OCI-M2 (cell line): ENCODE data around the gene GPR37L1.
"Not testable (repeated sequence)": the region's sequence is repeated elsewhere in the genome, so short reads cannot be mapped to it uniquely, and the experiment has no call there.

ENCODE experiments used
- DNase-seq: peaks from one replicate; lab custom pipeline; 2025; ENCODE audit not compliant: unreplicated experiment; lab: John Stamatoyannopoulos, UW

GPR37L1 gene

DNA sequence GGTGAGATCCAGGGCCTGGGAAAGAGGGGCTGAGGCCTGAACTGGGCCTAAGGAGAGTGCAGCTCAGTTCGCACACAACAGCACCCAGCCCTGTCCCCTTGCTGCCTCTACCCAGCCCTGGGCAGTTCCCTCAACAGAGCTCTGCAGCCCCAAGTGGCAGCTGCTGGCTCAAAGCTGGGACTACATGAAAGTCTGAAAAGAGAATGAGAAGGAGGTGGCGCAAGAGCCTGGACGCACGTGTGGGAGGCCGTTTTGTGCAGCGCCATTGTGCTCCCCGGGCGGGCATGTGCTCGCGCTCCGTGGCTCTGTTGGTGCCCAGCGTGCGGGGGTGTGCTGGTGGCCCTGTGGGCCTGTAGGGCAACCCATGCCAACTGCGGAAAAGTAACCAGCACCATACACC, 10.3 kb downstream of the GPR37L1 start:
- DNase-seq = no peak

DNA sequence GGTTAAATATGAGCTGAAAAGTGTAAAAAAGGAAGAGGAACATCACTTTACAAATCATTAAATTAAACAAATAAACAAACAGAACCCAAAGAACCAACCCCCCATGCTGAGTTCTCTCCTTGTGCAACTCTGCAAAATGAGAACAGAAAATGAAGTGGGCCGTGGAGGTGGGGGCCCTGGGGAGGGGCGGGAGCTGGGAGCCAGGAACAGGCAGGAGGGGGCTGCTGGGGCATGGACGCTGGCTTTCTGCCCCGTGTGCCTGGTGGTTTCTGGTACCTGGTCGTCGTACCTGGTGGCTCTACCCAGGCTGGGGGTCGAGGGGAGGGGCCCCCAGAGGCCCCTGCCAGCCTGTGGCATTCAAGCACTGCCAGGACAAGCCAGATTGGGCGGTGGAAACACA, 10.8 kb downstream of the GPR37L1 start:
- no peak for DNase-seq

DNA sequence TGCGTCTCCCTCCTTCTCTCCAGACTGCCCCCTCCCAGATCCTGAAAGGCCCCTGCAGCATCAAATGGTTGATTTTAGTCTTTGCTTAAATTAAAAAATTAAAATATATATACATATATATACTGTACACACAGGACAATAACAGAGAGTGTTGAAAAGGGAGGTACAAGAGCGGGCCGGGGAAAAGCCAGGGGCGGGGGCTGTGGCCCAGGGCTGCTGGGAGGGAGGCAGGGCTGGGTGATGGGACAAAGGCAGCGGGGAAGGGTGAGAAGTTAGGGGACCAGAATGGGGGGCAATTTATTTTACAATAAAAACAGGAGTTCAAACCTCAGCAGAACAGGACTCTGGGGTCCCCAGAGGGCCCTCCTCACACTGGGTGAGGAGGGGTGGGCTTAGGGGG, 11.3 kb downstream of the GPR37L1 start:
- DNase-seq = no peak

DNA sequence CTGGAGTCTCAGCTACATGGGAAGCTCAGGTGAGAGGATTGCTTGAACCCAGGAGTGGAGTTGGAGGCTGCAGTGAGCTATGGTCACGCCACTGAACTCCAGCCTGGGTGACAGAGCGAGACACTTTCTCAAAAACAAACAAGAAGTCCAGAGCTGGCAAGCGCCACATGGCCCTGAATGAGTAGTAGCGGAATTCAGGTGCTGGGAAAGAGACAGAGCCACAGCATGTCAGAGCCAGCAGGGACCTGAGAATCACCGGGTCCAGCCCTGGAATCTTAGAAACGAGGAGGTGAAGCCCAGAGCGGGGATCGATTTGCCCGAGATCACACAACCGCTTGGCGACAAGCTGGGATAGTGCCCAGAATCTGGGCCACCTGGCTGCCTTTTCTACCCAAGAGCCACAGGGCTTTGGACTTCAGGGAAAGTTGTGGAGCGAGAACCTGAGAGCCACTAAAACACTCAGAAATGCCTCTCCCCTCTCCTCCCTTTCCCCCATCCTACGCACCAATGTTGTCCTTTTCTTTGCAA, 12.0 kb downstream of the GPR37L1 start:
- no peak for DNase-seq

- DNase-seq = no peak
Measured at GRCh38 chr1:202135221-202135721, 12.6 kb downstream of the GPR37L1 start.

DNA sequence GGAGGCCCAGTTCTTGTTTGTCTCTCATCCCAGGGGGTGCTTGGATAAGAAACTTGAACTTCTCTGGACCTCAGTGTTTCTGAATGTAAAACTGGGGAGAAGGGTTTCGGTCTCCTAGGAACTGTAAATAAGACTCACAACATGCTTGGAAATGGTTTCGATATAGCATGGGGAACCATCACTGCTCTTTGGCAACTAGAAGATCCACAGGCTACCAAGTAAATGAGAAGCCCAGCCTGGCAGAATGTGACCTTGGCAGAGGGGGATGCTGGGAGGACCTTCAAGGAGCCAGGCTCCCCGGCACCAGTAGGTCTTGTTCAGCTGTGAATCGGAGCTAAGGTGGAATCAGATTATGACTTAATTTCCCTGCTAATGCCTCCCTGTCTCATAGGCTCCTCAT, 18.1 kb downstream of the GPR37L1 start:
- no peak for DNase-seq

DNA sequence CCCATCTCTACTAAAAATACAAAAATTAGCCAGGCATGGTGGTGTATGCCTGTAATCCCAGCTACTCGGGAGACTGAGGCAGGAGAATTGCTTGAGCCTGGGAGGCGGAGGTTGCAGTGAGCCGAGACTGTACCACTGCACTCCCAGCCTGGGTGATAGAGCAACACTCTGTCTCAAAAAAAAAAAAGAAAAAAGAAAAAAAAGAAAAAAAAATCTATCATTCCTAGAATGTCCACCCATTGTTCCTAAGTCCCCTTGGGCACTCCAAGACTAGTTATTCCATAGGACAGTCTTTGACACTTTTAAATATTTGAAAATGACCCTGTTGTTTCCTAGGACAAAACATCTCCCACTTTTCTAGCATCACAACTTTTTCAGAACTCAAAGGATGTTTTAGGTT, 18.8 kb downstream of the GPR37L1 start:
- DNase-seq = not testable (repeated sequence)

GRCh38 chr1:202143011-202143767, 20.5 kb downstream of the GPR37L1 start:
- DNase-seq = no peak

GRCh38 chr1:202143768-202144401, 21.2 kb downstream of the GPR37L1 start:
- DNase-seq = no peak

DNA sequence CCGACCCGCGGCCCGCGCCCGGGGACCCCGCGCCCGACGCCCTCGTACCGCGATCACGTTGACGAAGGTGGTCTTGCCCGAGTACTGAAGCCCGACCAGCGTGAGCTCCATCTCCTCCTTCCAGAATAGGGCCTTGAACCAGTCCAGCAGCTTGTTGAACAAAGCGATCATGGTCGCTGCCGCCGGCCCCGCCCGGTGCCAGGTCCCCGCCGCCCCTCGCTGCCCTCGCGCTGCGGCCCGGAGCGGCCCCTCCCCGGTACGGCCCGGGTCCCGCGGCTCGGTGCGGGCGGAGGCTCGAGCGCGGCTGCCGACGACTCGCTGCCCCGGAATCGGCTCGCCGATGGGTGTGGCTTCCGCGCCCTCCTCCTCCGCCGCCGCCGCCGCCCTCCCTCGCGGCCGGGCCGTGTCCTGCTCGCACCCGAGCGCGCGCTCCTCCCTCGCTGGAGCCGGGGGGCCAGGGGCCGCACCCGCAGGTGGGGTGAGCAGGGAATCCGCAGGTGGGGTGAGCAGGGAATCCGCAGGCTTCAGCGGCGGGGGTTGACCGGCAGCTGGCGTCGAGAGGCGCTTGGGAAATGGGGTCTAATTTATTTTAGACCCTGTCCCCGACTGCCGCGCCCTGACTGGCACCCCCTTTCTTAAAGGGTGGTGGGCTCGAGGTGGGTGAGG, 21.8 kb downstream of the GPR37L1 start, which contains the start of gene ARL8A:
Gene ARL8A, minus strand, starts transcription at position 336 of the 666 bp plus-strand sequence. Its CDS starts 165 bp downstream, at position 171.
- no peak for DNase-seq

DNA sequence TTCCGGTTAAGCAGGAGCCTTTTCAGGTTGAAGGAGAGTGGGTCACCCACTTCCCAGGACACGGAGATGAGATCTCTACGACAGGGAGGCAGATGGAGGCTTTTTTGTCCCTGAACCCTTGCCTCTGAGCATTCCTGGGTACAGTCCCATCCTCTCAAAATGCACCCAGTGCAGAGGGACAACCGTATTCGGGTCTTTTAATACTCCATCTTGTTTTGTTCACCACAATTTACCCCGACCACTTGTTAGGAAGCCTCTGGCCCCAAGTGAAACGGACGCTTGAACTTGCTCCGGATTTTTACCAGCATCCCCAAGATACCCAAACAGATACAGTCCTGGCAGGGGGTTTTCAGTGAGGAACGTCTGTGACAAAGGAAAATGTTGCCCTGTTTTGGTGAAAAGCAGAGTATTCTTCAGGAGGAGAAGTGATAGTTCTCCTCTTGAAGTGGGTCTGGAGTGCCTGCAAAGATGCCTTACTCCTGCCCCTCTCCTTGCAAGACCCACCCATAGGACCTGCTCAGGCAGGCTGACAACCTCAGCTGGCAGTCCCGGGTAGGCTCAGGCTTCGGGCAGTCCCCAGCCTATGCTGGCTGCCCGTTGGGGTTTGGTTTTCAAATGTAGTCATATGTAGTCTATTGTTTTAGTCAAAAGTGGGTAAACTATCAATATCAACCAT, 22.5 kb downstream of the GPR37L1 start:
- no peak for DNase-seq

DNA sequence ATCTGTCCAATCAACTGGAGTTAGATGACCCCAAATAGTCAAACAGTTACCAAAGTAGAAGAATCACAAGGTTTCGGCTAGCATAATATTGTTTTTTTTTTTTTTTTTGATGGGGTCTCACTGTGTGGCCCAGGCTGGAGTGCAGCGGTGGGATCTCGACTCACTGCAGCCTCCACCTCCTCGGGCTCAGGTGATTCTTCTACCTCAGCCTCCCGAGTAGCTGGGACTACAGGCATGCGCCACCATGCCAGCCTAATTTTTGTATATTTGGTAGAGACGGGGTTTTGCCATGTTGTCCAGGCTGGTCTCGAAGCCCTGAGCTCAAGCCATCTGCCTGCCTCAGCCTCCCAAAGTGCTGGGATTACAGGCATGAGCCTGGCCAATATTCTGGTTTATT, 23.0 kb downstream of the GPR37L1 start:
- not testable (repeated sequence) for DNase-seq

DNA sequence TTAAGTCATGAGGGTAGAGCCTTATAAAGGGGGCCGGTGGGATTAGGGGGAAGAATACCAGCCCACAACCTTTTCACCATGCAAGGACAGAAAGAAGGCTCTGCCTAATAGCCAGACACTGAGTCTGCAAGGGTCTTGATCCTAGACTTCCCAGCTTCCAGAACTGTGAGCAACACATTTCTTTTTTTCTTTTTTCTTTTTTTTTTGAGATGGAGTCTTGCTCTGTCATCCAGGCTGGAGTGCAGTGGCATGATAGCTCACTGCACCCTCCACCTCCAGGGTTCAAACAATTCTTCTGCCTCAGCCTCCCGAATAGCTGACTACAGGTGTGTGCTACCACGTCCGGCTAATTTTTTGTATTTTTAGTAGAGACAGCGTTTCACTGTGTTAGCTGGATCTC, 23.6 kb downstream of the GPR37L1 start:
- no peak for DNase-seq

GRCh38 chr1:202146993-202147392, 24.3 kb downstream of the GPR37L1 start:
- no peak for DNase-seq

GRCh38 chr1:202148391-202148790, 25.7 kb downstream of the GPR37L1 start:
- DNase-seq = no peak

GRCh38 chr1:202149566-202149965, 26.8 kb downstream of the GPR37L1 start:
- no peak for DNase-seq

DNA sequence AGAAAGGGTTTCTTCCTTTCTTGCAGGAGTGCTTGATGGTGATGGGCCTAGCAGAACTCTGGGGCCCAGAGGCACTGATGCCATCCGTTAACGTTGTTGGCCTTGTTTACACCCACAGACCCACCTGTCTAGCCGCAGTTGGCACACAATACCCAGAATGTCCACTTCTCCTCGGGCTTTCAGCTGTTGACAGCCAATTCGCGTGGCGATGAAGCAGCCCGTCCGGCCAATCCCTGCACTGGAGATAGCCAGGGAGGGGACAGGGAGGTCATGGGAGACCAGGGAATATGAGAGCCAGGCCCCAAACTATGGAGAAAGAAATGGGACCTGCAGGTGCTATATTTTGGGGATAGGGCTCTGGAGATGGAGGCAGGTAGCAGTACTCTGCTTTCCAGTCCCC, 27.5 kb downstream of the GPR37L1 start:
- DNase-seq = no peak

- DNase-seq = no peak
Measured at GRCh38 chr1:202150602-202151001, 27.9 kb downstream of the GPR37L1 start.

- DNase-seq = no peak
Measured at GRCh38 chr1:202151045-202151444, 28.3 kb downstream of the GPR37L1 start.

DNA sequence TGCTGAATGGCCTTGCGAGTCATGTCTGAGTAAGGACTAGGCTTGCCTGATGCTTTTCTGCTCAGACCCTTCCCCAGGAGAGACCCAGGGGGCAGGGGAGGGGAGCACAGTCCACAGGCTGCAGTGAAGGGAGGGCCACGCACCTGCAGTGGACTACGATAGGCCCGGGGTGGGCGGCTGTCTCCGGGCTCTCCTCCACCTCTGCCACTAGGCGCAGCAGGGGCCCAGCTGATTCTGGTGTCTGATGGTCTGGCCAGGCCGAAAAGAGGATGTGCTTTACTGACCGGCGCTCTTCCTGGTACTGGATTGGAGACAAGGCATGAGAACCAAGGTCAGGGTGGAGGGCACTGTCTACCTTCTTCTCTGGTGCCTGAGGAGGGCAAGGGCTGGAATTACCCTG, 29.7 kb downstream of the GPR37L1 start:
- no peak for DNase-seq

DNA sequence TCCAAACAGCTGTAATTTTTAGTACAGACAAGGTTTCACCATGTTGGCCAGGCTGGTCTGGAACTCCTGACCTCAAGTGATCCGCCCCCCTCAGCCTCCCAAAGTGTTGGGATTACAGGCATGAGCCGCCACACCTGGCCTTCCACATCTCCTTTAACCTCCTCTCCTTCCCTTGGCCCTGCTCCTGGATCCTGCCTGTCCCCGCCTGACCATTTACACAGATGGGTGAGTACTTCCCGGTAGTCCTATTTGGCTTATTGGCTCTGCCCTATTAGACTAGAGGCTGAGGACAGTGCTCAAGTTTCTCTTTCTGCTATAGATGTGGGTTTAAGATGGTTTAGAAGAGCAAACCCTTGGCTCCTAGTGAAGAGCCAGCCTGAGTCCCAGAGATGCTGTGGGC, 30.6 kb downstream of the GPR37L1 start:
- DNase-seq = no peak
